A549 (cell line): ENCODE measurements around the gene TSPEAR. TPM values are rescaled to one million over a fixed set of nuclear protein-coding genes. Genes with fewer than 3 reads are reported as not detected.

Source experiments
- ATAC-seq, 2 experiments: fragments of 200-7000 bp in 1 of 2; fragments of >200 bp in 1 of 2; cut with Nextera tagmentation in 1 of 2; cut with Tn5 transposase in 1 of 2; 3 replicates each; pipeline versions ENCODE4 v1.8.0 to v1.9.1; 2018 to 2020; ENCODE audit warnings: mild to moderate bottlenecking in 1 of 2, moderate library complexity in 1 of 2
- CTCF ChIA-PET: fragments of 300-600 bp; sonication (Branson Sonifier 250); formaldehyde crosslinking; extraction: SDS; loops from one replicate; lab custom pipeline; 2021; ENCODE audit warnings: antibody characterized with exemption, inconsistent platforms; lab: Yijun Ruan, JAX
- POLR2A ChIA-PET: fragments of 350-600 bp; formaldehyde crosslinking; extraction: SDS; loops from one replicate; lab custom pipeline; 2021; ENCODE audit warnings: antibody characterized with exemption, inconsistent platforms; lab: Yijun Ruan, JAX
- DNase-seq, 2 experiments: peaks; one replicate each; pipeline versions ENCODE4 v3.0.0 to v3.0.0-alpha.2; 2011 to 2016; ENCODE audit warnings: low read depth in 1 of 2, low spot score in 1 of 2
- FAIRE-seq: peaks from 2 replicates; lab custom pipeline; 2011; peaks lifted over from hg19 to GRCh38; lab: Jason Lieb, UNC
- H3K27ac ChIP-seq, 2 experiments: fragments of >200 bp; sonication (Bioruptor Twin); formaldehyde crosslinking; 3 replicates each; pipeline ENCODE4 v1.5.1; 2016 to 2017
- H3K4me1 ChIP-seq: fragments of >200 bp; sonication (Bioruptor Twin); formaldehyde crosslinking; 3 replicates; pipeline ENCODE4 v1.6.1; 2016
- H3K4me2 ChIP-seq: fragments of >200 bp; sonication (Bioruptor Twin); formaldehyde crosslinking; 3 replicates; pipeline ENCODE4 v1.6.1; 2016
- H3K4me3 ChIP-seq: fragments of >200 bp; sonication (Bioruptor Twin); formaldehyde crosslinking; 3 replicates; pipeline ENCODE4 v1.5.1; 2016
- H3K9me3 ChIP-seq: fragments of >200 bp; sonication (Bioruptor Twin); formaldehyde crosslinking; 3 replicates; pipeline ENCODE4 v1.6.1; 2016
- BHLHE40 ChIP-seq: IDR thresholded peaks from 2 replicates; pipeline ENCODE4 v1.6.1; 2012; ENCODE audit warnings: low read depth, low read length, inconsistent platforms
- CBX2 ChIP-seq: fragments of 200-600 bp; sonication (generic); IDR thresholded peaks from 2 replicates; pipeline ENCODE4 v1.6.1; 2016; ENCODE audit warnings: low read depth, mild to moderate bottlenecking, borderline replicate concordance
- EHF ChIP-seq: fragments of 250-450 bp; sonication (Bioruptor Pico); IDR thresholded peaks from 2 replicates; pipeline ENCODE4 v1.5.0; 2020; ENCODE audit warnings: mild to moderate bottlenecking
- EHMT2 ChIP-seq: fragments of 200-600 bp; sonication (generic); IDR thresholded peaks from 2 replicates; pipeline ENCODE4 v1.6.1; 2016; ENCODE audit warnings: antibody characterized with exemption, low read depth, mild to moderate bottlenecking, moderate library complexity
- ELK1 ChIP-seq: fragments of 150-350 bp; IDR thresholded peaks from 2 replicates; pipeline ENCODE4 v1.6.1; 2014; ENCODE audit warnings: low read depth, mild to moderate bottlenecking, low read length
- EP300 ChIP-seq, 2 experiments: fragments of >200 bp; sonication (Bioruptor Twin); formaldehyde crosslinking; IDR thresholded peaks; 2 replicates in 1 of 2; 3 replicates in 1 of 2; pipeline ENCODE4 v1.6.1; 2016 to 2017
- FOXS1 ChIP-seq: fragments of 250-450 bp; sonication (Bioruptor Pico); IDR thresholded peaks from 2 replicates; pipeline ENCODE4 v1.5.0; 2020; ENCODE audit warnings: mild to moderate bottlenecking, moderate library complexity
- HMGXB4 ChIP-seq: fragments of 250-450 bp; sonication (Bioruptor Pico); IDR thresholded peaks from 2 replicates; pipeline ENCODE4 v1.5.0; 2021; ENCODE audit warnings: mild to moderate bottlenecking, moderate library complexity, borderline replicate concordance
- KDM1A ChIP-seq: fragments of 200-600 bp; sonication (generic); IDR thresholded peaks from 2 replicates; pipeline ENCODE4 v1.6.1; 2016; ENCODE audit warnings: low read depth, mild to moderate bottlenecking
- MAFK ChIP-seq: fragments of 450-650 bp; IDR thresholded peaks from 2 replicates; pipeline ENCODE4 v1.6.1; 2014; ENCODE audit not compliant: partially characterized antibody
- NFE2L2 ChIP-seq: fragments of 150-350 bp; conservative IDR thresholded peaks from 2 replicates; pipeline ENCODE4 v1.6.1; 2014; ENCODE audit warnings: low read length
- POLR2A ChIP-seq: IDR thresholded peaks from 2 replicates; pipeline ENCODE4 v1.6.1; 2012; ENCODE audit warnings: mild to moderate bottlenecking, low read length
- RAD21 ChIP-seq, 2 experiments: fragments of >200 bp in 1 of 2; sonication (Bioruptor Twin) in 1 of 2; formaldehyde crosslinking in 1 of 2; IDR thresholded peaks in 1 of 2; conservative IDR thresholded peaks in 1 of 2; 2 replicates in 1 of 2; 3 replicates in 1 of 2; pipeline ENCODE4 v1.6.1; 2012 to 2018; ENCODE audit warnings: inconsistent platforms in 1 of 2
- RFX5 ChIP-seq: fragments of 450-650 bp; IDR thresholded peaks from 2 replicates; pipeline ENCODE4 v1.7.1; 2014; ENCODE audit warnings: antibody characterized with exemption, mild to moderate bottlenecking, moderate library complexity
- RNF2 ChIP-seq: fragments of 200-600 bp; sonication (generic); IDR thresholded peaks from 2 replicates; pipeline ENCODE4 v1.6.1; 2016; ENCODE audit warnings: low read depth, mild to moderate bottlenecking, antibody characterized with exemption, moderate library complexity, borderline replicate concordance
- SREBF2 ChIP-seq: fragments of 450-650 bp; IDR thresholded peaks from 2 replicates; pipeline ENCODE4 v1.6.1; 2014; ENCODE audit warnings: mild to moderate bottlenecking, moderate library complexity
- TP53 ChIP-seq: fragments of 250-450 bp; sonication (Bioruptor Pico); IDR thresholded peaks from 2 replicates; pipeline ENCODE4 v1.5.0; 2021; ENCODE audit warnings: mild to moderate bottlenecking, moderate library complexity
- ZC3H11A ChIP-seq: fragments of 450-650 bp; IDR thresholded peaks from 2 replicates; pipeline ENCODE4 v1.6.1; 2014; ENCODE audit warnings: antibody characterized with exemption, mild to moderate bottlenecking
- ZFP36 ChIP-seq: fragments of 450-650 bp; IDR thresholded peaks from 2 replicates; pipeline ENCODE4 v1.6.1; 2014; ENCODE audit warnings: borderline replicate concordance; ENCODE audit not compliant: partially characterized antibody
- ZNF302 ChIP-seq: fragments of 250-450 bp; sonication (Bioruptor Pico); IDR thresholded peaks from 2 replicates; pipeline ENCODE4 v1.9.0; 2021; ENCODE audit warnings: inconsistent platforms, mild to moderate bottlenecking, moderate library complexity
- ZSCAN20 ChIP-seq: fragments of 250-450 bp; sonication (Bioruptor Pico); IDR thresholded peaks from 2 replicates; pipeline ENCODE4 v1.8.0; 2022; ENCODE audit warnings: mild to moderate bottlenecking, moderate library complexity
- WGBS: methylation state at CpG from one replicate; pipeline ENCODE4 v1.1.6; 2017; ENCODE audit errors: missing lambda C conversion rate; 5-methylcytosine and 5-hydroxymethylcytosine counted together
- polyA plus RNA-seq, 4 experiments: library from polyadenylated mRNA; depleted of rRNA in 3 of 4; stranded (reverse); fragments of >200 nt; fragmentation: RNase III in 1 of 4; extraction: RNeasy Plus Mini Kit Qiagen cat#74134 plus additional on column Dnase treatment in 1 of 4; gene quantifications; 2 replicates in 3 of 4; 3 replicates in 1 of 4; pipeline ENCODE4 v1.2.3, GENCODE V29; 2011 to 2017
- TF ChIP-seq, protein P1 (sequence below): fragments of 200-600 bp; sonication (generic); IDR thresholded peaks from 2 replicates; pipeline ENCODE4 v1.6.1; 2016; ENCODE audit warnings: antibody characterized with exemption, mild to moderate bottlenecking, moderate library complexity
- TF ChIP-seq, protein P2 (sequence below): fragments of >200 bp; sonication (Bioruptor Twin); formaldehyde crosslinking; IDR thresholded peaks from 3 replicates; pipeline ENCODE4 v1.6.1; 2016

TSPEAR gene
- polyA plus RNA-seq, 2 of the 4 experiments (the other 2 are of a cell fraction): not detected

GRCh38 chr21:44737706-44738354 lies 26.5 kb upstream of the TSPEAR start:
- FAIRE-seq (no peak), ATAC-seq (no peak), DNase-seq (no peak)
- Histone ChIP-seq H3K4me2 (no peak overlapping the region), H3K4me3 (no peak overlapping the region), H3K4me1 (peaks cover 12% of the 10 kb centered on the region), H3K27ac (no peak overlapping the region), H3K9me3 (no peaks in the 10 kb centered on the region)
- ChIA-PET CTCF (interaction anchor here (2.5 kb wide), 1 partner anchor 227 kb away, joined by 6 read pairs; no protein-coding TSS in a partner anchor), POLR2A (no interaction called here)
- TF ChIP-seq ELK1 (no peak), EP300 (IDR thresholded peaks at IDR 0.05) (no peak), RFX5 (no peak), MAFK (no peak), TP53 (CRISPR knock-in tag) (no peak), EHMT2 (no peak), SREBF2 (no peak), ZNF302 (CRISPR knock-in tag) (no peak), ZFP36 (no peak), CBX2 (no peak), NFE2L2 (no peak), ZSCAN20 (no peak)
- TF ChIP-seq, protein P1, sequence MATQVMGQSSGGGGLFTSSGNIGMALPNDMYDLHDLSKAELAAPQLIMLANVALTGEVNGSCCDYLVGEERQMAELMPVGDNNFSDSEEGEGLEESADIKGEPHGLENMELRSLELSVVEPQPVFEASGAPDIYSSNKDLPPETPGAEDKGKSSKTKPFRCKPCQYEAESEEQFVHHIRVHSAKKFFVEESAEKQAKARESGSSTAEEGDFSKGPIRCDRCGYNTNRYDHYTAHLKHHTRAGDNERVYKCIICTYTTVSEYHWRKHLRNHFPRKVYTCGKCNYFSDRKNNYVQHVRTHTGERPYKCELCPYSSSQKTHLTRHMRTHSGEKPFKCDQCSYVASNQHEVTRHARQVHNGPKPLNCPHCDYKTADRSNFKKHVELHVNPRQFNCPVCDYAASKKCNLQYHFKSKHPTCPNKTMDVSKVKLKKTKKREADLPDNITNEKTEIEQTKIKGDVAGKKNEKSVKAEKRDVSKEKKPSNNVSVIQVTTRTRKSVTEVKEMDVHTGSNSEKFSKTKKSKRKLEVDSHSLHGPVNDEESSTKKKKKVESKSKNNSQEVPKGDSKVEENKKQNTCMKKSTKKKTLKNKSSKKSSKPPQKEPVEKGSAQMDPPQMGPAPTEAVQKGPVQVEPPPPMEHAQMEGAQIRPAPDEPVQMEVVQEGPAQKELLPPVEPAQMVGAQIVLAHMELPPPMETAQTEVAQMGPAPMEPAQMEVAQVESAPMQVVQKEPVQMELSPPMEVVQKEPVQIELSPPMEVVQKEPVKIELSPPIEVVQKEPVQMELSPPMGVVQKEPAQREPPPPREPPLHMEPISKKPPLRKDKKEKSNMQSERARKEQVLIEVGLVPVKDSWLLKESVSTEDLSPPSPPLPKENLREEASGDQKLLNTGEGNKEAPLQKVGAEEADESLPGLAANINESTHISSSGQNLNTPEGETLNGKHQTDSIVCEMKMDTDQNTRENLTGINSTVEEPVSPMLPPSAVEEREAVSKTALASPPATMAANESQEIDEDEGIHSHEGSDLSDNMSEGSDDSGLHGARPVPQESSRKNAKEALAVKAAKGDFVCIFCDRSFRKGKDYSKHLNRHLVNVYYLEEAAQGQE: no peak
- WGBS: 83% methylated on average over 3 of the region's 3 CpGs

DNA sequence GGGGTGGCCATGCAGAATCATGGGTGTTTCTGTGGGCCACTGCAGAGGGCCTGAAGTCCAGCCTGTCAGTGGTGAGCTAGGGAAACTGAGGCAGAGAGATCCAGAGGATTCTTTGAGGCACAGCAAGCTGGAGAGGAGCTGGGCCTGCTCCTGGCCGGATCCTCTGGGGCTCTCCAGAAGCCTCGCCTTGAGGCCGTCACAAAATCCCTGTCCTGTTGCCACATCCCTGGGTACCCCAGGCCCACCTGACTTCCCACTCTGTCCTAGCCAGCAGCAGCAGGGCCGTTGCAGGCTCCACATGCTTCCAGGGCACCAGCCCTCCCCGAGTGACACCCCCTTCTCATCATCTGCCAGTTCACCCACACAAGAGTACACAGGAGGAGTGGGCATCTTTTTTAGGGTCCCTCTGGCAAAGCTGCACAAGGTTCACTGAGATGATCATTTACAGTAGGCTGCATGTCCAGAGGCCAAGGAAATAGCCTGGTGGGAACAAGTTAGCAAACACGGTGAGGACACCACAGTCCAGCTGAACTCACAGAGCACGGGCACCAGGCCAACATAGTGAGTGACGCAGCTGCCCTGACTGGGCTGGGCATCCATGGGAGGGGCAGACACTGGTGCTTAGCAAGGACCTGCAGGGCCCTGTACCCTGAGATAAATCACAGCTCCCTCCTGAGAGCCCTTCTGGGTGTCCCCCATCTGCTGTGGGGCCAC lies 25.1 kb upstream of the TSPEAR start:
- peak; percentile 85 to 89 for ATAC-seq
- no peak for TF ChIP-seq POLR2A
- no peak for TF ChIP-seq ZC3H11A
- TF ChIP-seq, protein P2, sequence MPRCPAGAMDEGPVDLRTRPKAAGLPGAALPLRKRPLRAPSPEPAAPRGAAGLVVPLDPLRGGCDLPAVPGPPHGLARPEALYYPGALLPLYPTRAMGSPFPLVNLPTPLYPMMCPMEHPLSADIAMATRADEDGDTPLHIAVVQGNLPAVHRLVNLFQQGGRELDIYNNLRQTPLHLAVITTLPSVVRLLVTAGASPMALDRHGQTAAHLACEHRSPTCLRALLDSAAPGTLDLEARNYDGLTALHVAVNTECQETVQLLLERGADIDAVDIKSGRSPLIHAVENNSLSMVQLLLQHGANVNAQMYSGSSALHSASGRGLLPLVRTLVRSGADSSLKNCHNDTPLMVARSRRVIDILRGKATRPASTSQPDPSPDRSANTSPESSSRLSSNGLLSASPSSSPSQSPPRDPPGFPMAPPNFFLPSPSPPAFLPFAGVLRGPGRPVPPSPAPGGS: no peak
- no peak for TF ChIP-seq RNF2
- TF ChIP-seq KDM1A: no peak
- no peak for TF ChIP-seq BHLHE40
- no peak for TF ChIP-seq EHF
- no peak for TF ChIP-seq HMGXB4
- no peak for TF ChIP-seq RAD21 (conservative IDR thresholded peaks at IDR 0.05 in 1 of 2, IDR thresholded peaks at IDR 0.05 in 1 of 2)
- no peak for TF ChIP-seq FOXS1
- TF ChIP-seq RFX5: no peak
- Histone ChIP-seq H3K4me1 (peaks cover 12% of the 10 kb centered on the region), H3K4me2 (peak overlapping the region; percentile 43), H3K4me3 (no peak overlapping the region), H3K9me3 (no peaks in the 10 kb centered on the region), H3K27ac (0 out of 6 replicates have a peak overlapping the region, but pooled peaks of 1 of the 2 experiments have one; percentile 33)
- FAIRE-seq: no peak
- POLR2A ChIA-PET: no interaction called here
- DNase-seq: peak; percentile 31 to 70
- WGBS: 10% methylated on average over 2 of the region's 8 CpGs
- CTCF ChIA-PET: interaction anchor here (1.5 kb wide), 1 partner anchor 226 kb away, joined by 3 read pairs; no protein-coding TSS in a partner anchor
